Measurements from ENCODE around the gene JPH2.

DNA sequence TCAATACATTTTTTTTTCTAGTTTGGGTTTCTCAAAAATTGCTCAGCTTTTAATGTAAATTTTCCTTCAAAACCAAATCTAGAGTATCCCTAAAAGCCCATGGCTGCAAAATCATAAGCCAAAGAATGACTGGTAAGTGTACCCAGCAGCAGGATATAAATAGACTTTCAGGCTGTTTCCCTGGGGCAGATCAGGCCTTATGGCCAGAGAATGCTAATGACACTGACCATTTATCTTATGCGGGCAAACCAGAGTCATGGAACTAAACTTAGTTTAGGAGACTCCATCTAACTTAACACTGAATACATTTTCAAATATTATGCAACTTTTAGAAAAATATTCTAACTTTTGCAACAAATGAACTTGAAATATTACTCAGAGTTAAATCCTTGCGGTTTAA lies 16.2 kb upstream of the JPH2 start:
- TF ChIP-seq CTCF (IDR thresholded peaks at IDR 0.05; ENCODE audit: low read depth, low read length) (no peak), EZH2phosphoT487 (IDR thresholded peaks at IDR 0.05; ENCODE audit: low read depth) (no peak)

Data from OCI-LY3 (cell line).